Measurements from ENCODE around the gene TET1.

DNA sequence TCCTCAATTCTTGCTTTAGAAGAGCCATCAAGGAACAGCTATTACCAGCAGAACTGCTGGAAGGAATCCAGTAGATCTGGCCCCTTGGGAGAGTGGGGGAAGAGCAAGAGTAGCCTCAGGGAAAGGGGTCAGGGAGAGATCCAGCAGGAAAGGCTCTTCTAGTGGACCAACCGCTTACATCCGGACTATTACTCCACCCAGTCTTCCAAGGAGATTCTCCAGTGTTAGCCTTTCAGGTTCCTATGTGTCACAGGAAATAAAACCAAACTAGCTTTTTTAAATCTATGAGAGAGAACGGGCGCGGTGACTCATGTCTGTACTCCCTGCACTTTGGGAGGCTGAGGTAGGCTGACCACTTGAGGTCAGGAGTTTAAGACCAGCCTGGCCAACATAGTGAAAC lies 34.3 kb downstream of the TET1 start:
- TF ChIP-seq CTCF (IDR thresholded peaks at IDR 0.05) (no peak), POLR2A (IDR thresholded peaks at IDR 0.05) (no peak)
